Loucy (cell line): ENCODE data around the gene PPL.

Source experiments
- H2AFZ ChIP-seq: fragments of 200-600 bp; sonication (generic); 2 replicates; pipeline ENCODE4 v1.6.0; 2016; ENCODE audit warnings: antibody characterized with exemption, mild to moderate bottlenecking, low read length, moderate library complexity
- H3F3A ChIP-seq: fragments of 200-600 bp; 2 replicates; pipeline ENCODE4 v1.6.0; 2016; ENCODE audit warnings: antibody characterized with exemption, low read depth, mild to moderate bottlenecking
- H3K27me3 ChIP-seq: fragments of 200-600 bp; sonication (generic); 2 replicates; pipeline ENCODE4 v1.6.1; 2014; ENCODE audit warnings: low read length, mild to moderate bottlenecking; ENCODE audit not compliant: insufficient read depth, poor library complexity, severe bottlenecking
- H3K36me3 ChIP-seq: fragments of 200-600 bp; sonication (generic); 2 replicates; pipeline ENCODE4 v1.6.1; 2016; ENCODE audit warnings: low read length; ENCODE audit not compliant: insufficient read depth
- H3K4me1 ChIP-seq: fragments of 200-600 bp; sonication (generic); 2 replicates; pipeline ENCODE4 v1.5.1; 2014; ENCODE audit warnings: low read length, mild to moderate bottlenecking; ENCODE audit not compliant: insufficient read depth, poor library complexity, severe bottlenecking
- H3K4me2 ChIP-seq: fragments of 200-600 bp; sonication (generic); 2 replicates; pipeline ENCODE4 v1.6.0; 2014; ENCODE audit warnings: antibody characterized with exemption, low read length, low read depth, mild to moderate bottlenecking; ENCODE audit not compliant: poor library complexity, severe bottlenecking
- H3K4me3 ChIP-seq: fragments of 200-600 bp; sonication (generic); 2 replicates; pipeline ENCODE4 v1.5.1; 2014; ENCODE audit warnings: low read length, mild to moderate bottlenecking, mixed read lengths; ENCODE audit not compliant: poor library complexity, severe bottlenecking
- H3K79me2 ChIP-seq: fragments of 200-600 bp; sonication (generic); 2 replicates; pipeline ENCODE4 v1.6.1; 2014; ENCODE audit warnings: low read length; ENCODE audit not compliant: insufficient read depth
- H3K9ac ChIP-seq: fragments of 200-600 bp; sonication (generic); 2 replicates; pipeline ENCODE4 v1.6.0; 2014; ENCODE audit warnings: mild to moderate bottlenecking, low read depth, low read length, moderate library complexity; ENCODE audit not compliant: poor library complexity, severe bottlenecking
- H3K9me2 ChIP-seq: fragments of 200-600 bp; sonication (generic); replicated peaks from 2 replicates; pipeline ENCODE4 v1.6.1; 2016; ENCODE audit warnings: low read depth, low read length, mixed read lengths
- H3K9me3 ChIP-seq: fragments of 200-600 bp; sonication (generic); 2 replicates; pipeline ENCODE4 v1.6.1; 2014; ENCODE audit warnings: mild to moderate bottlenecking, antibody characterized with exemption, low read length, low read depth; ENCODE audit not compliant: insufficient read depth
- H4K20me1 ChIP-seq: fragments of 200-600 bp; sonication (generic); 2 replicates; pipeline ENCODE4 v1.6.0; 2014; ENCODE audit warnings: antibody characterized with exemption, low read length, mild to moderate bottlenecking; ENCODE audit not compliant: insufficient read depth, poor library complexity, severe bottlenecking
- EZH2phosphoT487 ChIP-seq: fragments of 200-600 bp; IDR thresholded peaks from 2 replicates; pipeline ENCODE4 v1.6.1; 2018; ENCODE audit warnings: antibody characterized with exemption, mild to moderate bottlenecking, moderate library complexity, borderline replicate concordance
- TF ChIP-seq, protein P1 (sequence below): fragments of 200-600 bp; sonication (generic); conservative IDR thresholded peaks from 2 replicates; pipeline ENCODE4 v1.5.1; 2014; ENCODE audit warnings: mild to moderate bottlenecking, antibody characterized with exemption, low read length

Gene PPL

DNA sequence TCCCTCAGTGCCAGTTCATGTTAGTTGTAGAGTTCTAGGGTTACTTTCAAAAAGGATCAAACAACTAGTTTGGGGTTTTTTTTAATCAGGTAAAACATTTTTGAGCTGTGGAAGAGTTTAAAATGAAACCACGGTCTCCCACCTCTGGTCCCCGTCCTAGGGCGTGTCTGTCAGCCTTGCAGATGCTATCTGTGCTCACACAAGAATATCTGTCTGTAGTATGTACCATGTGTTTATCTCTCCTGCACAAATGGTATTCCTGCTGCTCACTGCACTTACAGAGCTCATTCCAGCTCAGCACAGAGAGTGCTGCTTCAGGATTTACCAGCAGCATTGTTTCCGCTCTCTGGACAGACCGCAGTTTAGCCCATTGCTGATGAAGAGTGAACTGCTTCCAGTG, 50.8 kb downstream of the PPL start:
- Histone ChIP-seq H2AFZ (no peak overlapping the region), H4K20me1 (no peaks in the 10 kb centered on the region), H3K9me2 (no peaks in the 10 kb centered on the region), H3K4me3 (no peak overlapping the region), H3K4me2 (no peak overlapping the region), H3K36me3 (peaks cover 13% of the 10 kb centered on the region; the same call in 1 of the 2 replicates), H3F3A (no peaks in the 10 kb centered on the region), H3K9me3 (no peaks in the 10 kb centered on the region), H3K79me2 (no peaks in the 10 kb centered on the region), H3K9ac (no peak overlapping the region), H3K27me3 (no peaks in the 10 kb centered on the region), H3K4me1 (no peaks in the 10 kb centered on the region)
- TF ChIP-seq, protein P1, sequence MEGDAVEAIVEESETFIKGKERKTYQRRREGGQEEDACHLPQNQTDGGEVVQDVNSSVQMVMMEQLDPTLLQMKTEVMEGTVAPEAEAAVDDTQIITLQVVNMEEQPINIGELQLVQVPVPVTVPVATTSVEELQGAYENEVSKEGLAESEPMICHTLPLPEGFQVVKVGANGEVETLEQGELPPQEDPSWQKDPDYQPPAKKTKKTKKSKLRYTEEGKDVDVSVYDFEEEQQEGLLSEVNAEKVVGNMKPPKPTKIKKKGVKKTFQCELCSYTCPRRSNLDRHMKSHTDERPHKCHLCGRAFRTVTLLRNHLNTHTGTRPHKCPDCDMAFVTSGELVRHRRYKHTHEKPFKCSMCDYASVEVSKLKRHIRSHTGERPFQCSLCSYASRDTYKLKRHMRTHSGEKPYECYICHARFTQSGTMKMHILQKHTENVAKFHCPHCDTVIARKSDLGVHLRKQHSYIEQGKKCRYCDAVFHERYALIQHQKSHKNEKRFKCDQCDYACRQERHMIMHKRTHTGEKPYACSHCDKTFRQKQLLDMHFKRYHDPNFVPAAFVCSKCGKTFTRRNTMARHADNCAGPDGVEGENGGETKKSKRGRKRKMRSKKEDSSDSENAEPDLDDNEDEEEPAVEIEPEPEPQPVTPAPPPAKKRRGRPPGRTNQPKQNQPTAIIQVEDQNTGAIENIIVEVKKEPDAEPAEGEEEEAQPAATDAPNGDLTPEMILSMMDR: no peak
- TF ChIP-seq EZH2phosphoT487: no peak

DNA sequence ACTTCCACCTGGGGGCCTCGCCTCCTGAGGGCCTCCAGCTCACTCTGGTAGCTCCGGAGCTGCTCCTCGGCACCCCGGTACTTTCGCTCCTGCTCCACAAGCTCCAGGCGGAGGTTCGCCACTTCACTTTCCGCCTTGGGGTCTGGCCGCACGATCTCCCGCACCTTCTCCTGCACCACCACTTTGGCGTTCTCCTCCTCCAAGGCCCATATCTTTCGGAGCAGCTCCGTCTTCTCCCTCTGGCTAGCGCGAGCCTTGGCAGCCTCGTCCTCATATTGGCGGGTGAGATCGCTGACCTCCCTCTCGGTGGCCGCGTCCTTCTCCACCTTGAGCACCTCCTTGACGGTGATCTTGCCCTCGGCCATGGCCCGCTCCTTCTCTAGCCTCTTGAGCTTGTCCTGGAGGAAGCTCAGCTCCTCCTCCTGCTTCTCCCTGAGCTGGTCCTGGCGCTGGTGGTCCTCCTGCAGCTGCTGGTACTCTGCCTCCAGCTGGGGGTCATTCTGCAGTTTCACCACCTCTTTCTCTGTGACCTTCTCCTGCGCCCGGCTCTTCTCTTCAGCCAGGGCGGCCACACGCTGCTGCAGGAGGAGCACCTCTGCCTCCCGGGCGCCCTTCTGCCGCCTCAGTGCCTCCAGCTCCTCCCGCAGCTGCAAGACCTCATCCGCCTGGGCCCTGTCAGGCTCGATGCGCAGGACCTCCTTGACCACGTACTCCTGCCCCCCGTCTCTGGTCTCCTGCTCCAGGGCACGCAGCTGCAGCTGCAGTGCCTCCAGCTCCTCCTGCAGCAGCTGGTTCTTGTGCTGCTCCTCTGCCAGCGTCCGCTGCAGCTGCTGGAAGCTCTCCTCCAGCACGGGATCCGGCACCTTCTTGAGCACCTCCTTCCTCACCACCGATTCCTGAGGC, 51.7 kb downstream of the PPL start:
- Histone ChIP-seq H3K4me1 (no peaks in the 10 kb centered on the region), H3K9me3 (no peaks in the 10 kb centered on the region), H3K79me2 (no peaks in the 10 kb centered on the region), H2AFZ (no peak overlapping the region), H3F3A (no peaks in the 10 kb centered on the region), H3K9ac (no peak overlapping the region), H4K20me1 (no peaks in the 10 kb centered on the region), H3K36me3 (peaks cover 18% of the 10 kb centered on the region; the same call in 1 of the 2 replicates), H3K9me2 (no peaks in the 10 kb centered on the region), H3K4me3 (no peak overlapping the region), H3K27me3 (no peaks in the 10 kb centered on the region), H3K4me2 (no peak overlapping the region)
- no peak for TF ChIP-seq EZH2phosphoT487
- TF ChIP-seq, protein P1: no peak

DNA sequence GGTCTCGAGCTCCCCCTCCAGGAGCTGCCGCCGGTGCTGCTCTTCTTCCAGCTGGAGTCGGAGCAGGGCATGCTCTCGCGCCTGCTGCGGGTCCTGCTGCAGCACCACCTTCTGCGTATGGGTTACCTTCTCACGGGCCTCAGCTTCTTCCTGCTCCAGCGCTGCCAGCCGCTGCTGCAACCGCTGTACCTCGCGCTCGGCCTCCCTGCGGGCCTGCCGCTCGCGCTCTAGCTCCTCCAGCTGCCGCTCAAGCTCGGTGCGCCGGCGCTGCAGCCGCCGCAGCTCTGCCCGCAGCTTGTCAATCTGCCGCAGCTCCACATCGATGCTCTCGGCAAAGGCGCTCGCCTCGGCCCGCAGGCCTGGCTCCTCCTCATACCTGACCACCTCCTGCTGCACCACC, 52.7 kb downstream of the PPL start:
- Histone ChIP-seq H3K9me3 (no peaks in the 10 kb centered on the region), H4K20me1 (no peaks in the 10 kb centered on the region), H3K9ac (no peak overlapping the region), H3K79me2 (no peaks in the 10 kb centered on the region), H3K4me1 (no peaks in the 10 kb centered on the region), H3F3A (no peaks in the 10 kb centered on the region), H3K9me2 (no peaks in the 10 kb centered on the region), H2AFZ (no peak overlapping the region), H3K36me3 (peaks cover 18% of the 10 kb centered on the region; the same call in 1 of the 2 replicates), H3K4me2 (no peak overlapping the region), H3K4me3 (no peak overlapping the region), H3K27me3 (no peaks in the 10 kb centered on the region)
- TF ChIP-seq EZH2phosphoT487: no peak
- TF ChIP-seq, protein P1: no peak
